ENCODE data around the gene LEKR1.

- TF ChIP-seq ZNF607 (CRISPR knock-in tag; IDR thresholded peaks at IDR 0.05; ENCODE audit: borderline replicate concordance) (no peak), ZNF609 (CRISPR knock-in tag; IDR thresholded peaks at IDR 0.05; ENCODE audit: borderline replicate concordance) (no peak), MXI1 (IDR thresholded peaks at IDR 0.05; ENCODE audit: borderline replicate concordance, low read depth, low read length) (no peak), EP300 (IDR thresholded peaks at IDR 0.05; ENCODE audit: low read depth in 2 of 2, low read length in 2 of 2) (no peak), EP300 (CRISPR knock-in tag; IDR thresholded peaks at IDR 0.05; ENCODE audit: borderline replicate concordance) (no peak), SPEN (CRISPR knock-in tag; IDR thresholded peaks at IDR 0.05; ENCODE audit: low read depth) (no peak), TBP (CRISPR knock-in tag; IDR thresholded peaks at IDR 0.05) (no peak), IRF9 (CRISPR knock-in tag; IDR thresholded peaks at IDR 0.05; ENCODE audit: borderline replicate concordance) (no peak)
Observed at GRCh38 chr3:157086775-157087174, 260.6 kb downstream of the LEKR1 start.
